NB4 (cell line): ENCODE data around the gene AMPH.

Experiments used
- MYC ChIP-seq: IDR thresholded peaks from 2 replicates; pipeline ENCODE4 v1.6.1; 2011; ENCODE audit warnings: low read depth, low read length
- POLR2A ChIP-seq: IDR thresholded peaks from 2 replicates; pipeline ENCODE4 v1.6.1; 2011; ENCODE audit warnings: mild to moderate bottlenecking; ENCODE audit not compliant: insufficient read length; ENCODE audit errors: extremely low read depth
- TF ChIP-seq, protein P1 (sequence below): IDR thresholded peaks from 2 replicates; pipeline ENCODE4 v1.6.1; 2011; ENCODE audit warnings: low read depth, low read length
- TF ChIP-seq, protein P2 (sequence below): IDR thresholded peaks from one replicate; pipeline ENCODE4 v1.5.1; 2012; ENCODE audit warnings: low read depth, low read length

DNA sequence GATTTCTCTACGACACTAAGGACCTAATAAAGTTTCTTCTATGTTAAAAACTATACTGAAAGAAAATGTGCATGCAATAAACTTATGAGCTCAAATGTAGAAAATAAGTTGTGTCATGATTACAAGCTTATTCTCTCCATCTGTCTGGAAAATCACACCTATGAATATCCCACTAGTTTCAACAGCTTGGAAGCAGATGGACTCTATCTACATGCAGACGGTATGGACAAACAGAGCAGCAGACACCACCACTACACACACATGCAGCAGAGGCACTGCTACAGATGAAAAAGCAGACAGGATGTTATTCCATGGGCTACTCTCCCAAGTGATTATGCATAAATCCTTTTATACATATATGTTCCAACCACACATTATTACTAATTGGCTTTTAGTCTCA, 234.3 kb downstream of the AMPH start:
- TF ChIP-seq POLR2A (no peak), MYC (no peak)
- TF ChIP-seq, protein P1, sequence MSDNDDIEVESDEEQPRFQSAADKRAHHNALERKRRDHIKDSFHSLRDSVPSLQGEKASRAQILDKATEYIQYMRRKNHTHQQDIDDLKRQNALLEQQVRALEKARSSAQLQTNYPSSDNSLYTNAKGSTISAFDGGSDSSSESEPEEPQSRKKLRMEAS: no peak
- TF ChIP-seq, protein P2, sequence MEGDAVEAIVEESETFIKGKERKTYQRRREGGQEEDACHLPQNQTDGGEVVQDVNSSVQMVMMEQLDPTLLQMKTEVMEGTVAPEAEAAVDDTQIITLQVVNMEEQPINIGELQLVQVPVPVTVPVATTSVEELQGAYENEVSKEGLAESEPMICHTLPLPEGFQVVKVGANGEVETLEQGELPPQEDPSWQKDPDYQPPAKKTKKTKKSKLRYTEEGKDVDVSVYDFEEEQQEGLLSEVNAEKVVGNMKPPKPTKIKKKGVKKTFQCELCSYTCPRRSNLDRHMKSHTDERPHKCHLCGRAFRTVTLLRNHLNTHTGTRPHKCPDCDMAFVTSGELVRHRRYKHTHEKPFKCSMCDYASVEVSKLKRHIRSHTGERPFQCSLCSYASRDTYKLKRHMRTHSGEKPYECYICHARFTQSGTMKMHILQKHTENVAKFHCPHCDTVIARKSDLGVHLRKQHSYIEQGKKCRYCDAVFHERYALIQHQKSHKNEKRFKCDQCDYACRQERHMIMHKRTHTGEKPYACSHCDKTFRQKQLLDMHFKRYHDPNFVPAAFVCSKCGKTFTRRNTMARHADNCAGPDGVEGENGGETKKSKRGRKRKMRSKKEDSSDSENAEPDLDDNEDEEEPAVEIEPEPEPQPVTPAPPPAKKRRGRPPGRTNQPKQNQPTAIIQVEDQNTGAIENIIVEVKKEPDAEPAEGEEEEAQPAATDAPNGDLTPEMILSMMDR: no peak
